ENCODE measurements around the gene SERINC5.

DNA sequence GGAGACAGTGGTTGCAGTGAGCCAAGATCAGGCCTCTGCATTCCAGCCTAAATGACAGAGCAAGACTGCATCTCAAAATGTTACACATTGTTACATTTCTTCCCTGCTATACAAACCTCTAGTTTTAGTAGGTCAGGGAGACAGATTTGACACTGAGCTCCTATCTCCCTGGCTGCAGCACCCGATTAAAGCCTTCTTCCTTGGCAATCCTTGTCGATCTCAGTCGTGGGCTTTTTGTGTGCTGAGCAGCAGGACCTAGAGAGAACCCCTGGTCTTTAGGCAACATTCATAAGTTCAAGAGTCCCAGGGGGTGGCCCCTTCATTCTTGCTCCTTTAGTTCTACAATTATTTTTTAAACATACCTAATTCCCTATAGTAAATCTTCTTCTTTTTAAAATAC, 13.0 kb downstream of the SERINC5 start:
- TF ChIP-seq CTCF (IDR thresholded peaks at IDR 0.05) (no peak), ZFX (IDR thresholded peaks at IDR 0.05; ENCODE audit: borderline replicate concordance) (no peak)
